Tibial nerve (tissue), 4 donors: Measurements from ENCODE around the gene KCNG3.

Experiments
- EP300 ChIP-seq, 2 donors: sonication (generic); formaldehyde crosslinking; IDR thresholded peaks; one replicate each; pipeline ENCODE4 v1.6.1; 2017; ENCODE audit warnings: antibody characterized with exemption in 2 of 2, mild to moderate bottlenecking in 1 of 2
- POLR2A ChIP-seq, 2 donors: fragments of 450-650 bp; IDR thresholded peaks; one replicate each; pipeline ENCODE4 v1.6.1; 2017; ENCODE audit warnings: antibody characterized with exemption in 2 of 2, mild to moderate bottlenecking in 2 of 2, moderate library complexity in 2 of 2
- TF ChIP-seq, protein P1 (sequence below), 5 experiments: fragments of 200-600 bp in 3 of 5; fragments of 450-650 bp in 2 of 5; sonication (generic) in 3 of 5; IDR thresholded peaks; one replicate each; pipeline ENCODE4 v1.5.1; 2016 to 2019; ENCODE audit warnings: antibody characterized with exemption in 5 of 5, mild to moderate bottlenecking in 3 of 5, moderate library complexity in 2 of 5

DNA sequence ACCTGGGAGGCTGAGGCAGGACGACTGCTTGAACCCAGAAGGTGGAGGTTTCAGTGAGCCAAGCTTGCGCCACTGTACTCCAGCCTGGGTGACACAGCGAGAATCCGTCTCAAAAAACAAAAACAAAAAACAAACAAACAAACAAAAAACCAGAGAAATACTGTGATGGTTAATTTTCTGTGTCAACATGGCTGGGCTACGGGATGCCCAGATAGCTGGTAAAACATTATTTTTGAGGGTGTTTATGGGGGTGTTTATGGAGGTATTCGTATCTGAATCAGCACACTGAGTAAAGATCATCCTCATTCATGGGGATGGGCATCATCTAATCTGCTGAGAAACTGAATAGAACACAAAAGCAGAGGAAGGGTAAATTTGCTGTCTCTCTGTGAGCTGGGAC lies 92.0 kb downstream of the KCNG3 start:
- TF ChIP-seq, protein P1, sequence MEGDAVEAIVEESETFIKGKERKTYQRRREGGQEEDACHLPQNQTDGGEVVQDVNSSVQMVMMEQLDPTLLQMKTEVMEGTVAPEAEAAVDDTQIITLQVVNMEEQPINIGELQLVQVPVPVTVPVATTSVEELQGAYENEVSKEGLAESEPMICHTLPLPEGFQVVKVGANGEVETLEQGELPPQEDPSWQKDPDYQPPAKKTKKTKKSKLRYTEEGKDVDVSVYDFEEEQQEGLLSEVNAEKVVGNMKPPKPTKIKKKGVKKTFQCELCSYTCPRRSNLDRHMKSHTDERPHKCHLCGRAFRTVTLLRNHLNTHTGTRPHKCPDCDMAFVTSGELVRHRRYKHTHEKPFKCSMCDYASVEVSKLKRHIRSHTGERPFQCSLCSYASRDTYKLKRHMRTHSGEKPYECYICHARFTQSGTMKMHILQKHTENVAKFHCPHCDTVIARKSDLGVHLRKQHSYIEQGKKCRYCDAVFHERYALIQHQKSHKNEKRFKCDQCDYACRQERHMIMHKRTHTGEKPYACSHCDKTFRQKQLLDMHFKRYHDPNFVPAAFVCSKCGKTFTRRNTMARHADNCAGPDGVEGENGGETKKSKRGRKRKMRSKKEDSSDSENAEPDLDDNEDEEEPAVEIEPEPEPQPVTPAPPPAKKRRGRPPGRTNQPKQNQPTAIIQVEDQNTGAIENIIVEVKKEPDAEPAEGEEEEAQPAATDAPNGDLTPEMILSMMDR (IDR thresholded peaks at IDR 0.05): no peak
- TF ChIP-seq POLR2A (IDR thresholded peaks at IDR 0.05) (no peak), EP300 (IDR thresholded peaks at IDR 0.05) (no peak)
